HUDEP-2 (cell line): ENCODE results near the gene ZNF536.
"Not testable (repeated sequence)": the region's sequence is repeated elsewhere in the genome, so short reads cannot be mapped to it uniquely, and the experiment has no call there.

ENCODE experiments used
- DNase-seq, 76 experiments: peaks; one replicate each; lab custom pipeline; 2025; ENCODE audit not compliant: unreplicated experiment in 76 of 76; lab: John Stamatoyannopoulos, UW

The ZNF536 gene

DNA sequence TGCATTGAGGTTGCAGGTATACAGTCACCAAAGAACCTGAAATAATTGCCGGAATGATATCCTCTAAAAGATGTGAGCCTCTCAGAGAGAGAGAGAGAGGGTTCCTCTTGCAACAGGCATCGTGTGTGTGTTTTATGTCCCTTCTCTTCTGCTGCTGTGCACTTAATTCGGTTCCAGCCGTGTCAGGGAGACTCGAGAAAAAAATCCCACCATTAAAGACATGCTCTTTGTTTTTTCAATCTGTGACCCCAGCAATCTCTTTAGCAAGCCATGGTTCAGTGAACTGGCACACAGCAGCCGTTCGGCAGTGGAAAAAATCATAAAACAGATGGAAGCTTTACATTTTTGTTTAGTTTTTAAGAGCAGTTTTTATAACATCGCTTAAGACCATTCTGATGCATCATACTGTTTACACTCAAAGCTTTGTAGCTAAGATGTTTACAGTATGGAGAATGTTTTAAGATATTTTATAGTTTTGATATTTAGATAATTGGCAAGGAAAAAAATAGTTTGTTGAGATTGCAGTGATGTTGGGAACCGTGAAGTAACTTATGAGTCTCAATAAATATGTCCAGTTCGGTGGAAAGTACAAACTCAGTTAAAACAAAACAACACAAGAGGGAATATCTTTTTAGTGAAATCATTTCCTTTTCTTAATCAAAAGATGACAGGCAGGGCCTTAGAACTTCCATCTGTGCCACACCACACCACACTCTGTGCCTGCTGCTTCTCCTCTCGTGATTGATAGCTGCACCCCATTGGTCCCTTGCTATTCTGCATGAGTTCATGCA lies 31.2 kb upstream of the ZNF536 start:
- DNase-seq: no peak

DNA sequence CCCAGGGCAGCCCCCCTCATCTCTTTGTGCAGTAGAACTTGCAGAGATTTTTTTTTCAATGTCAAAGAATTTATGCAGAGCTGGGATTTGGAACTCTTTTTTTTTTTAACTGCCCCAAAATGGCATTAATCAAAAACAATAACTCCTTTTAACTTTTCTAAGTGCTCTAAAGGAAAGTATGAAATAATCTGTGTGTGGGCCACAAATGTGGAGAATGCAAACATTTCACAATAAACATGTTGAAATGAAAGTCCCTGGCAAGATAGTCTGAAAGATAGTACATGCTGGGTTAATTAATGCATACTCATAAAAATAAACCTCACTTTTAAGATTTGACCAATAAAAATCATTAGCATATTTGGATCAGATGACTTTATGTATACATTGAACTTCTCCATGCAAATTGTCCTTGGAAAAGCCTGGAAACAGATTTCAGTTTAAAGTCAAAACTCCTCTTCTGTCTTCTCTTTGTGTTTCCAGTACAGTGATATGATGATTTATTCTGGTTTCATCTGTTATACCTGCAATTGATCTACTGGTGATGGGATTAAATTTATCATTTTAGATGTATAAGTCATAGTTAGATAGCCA lies 30.5 kb upstream of the ZNF536 start:
- no peak for DNase-seq

GRCh38 chr19:30342901-30343300 lies 29.3 kb upstream of the ZNF536 start:
- no peak for DNase-seq

DNA sequence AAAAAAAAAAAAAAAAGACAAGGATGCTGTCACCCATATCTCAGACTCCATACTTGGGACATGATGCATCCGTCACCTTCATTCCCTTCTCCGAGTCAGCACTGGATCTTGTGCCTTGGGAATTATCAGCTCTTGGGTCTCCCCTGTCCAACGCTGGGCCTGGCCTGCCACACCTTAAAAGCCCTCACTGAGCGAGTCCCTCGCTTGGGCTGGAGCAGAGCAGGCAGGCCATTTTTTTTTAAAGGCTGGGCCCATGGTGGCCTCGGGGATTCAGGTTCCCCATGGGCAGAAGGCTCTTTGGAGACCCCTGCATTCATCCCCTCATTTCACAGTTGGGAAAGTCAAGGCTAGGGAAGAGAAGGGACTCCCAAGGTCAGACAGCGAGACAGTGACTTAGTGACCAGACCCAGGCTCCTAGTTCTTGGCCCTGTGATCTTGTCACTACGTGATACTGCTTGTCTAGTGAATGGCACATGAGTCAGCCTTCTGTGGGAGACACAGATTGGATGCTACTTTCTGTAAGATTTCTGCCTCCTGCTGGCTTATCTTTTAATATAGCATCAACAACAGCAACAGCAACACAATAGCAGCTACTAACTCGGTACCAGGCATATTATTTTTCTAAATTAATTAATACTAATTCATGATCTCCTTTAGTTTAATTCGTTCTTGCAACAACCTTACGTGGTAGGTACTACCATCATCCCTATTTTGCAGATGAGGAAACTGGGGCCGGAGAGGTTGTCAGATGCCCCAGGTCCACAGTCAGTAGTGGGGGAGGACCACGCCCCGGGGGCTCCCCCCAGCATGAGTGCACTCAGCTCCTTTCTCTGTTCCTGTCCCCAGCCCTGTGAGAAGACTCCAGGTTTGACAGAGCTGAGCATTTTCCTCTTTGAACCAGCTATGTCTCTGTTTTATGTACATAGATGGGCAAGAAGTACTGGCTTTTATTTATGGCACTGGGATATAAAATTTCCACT lies 27.4 kb upstream of the ZNF536 start:
- DNase-seq: no peak

DNA sequence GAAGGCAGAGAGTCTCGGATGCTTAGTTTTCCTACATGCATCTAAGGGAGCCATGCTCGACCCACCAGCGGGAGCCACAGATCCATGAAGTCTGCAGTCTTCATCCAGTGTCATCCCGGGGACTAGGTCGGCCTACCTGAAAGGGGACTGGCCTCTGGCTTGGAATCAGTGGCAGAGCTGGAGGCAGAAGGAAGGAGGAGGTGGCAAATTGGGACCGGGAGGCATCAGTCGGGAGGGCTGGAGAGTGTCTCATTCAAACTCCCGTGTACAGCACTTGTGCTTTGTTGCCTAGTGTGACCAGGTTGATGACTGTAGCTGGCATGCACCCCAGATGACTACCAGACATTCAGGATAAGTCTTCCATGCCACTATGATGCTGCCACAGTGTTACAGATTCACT lies 26.5 kb upstream of the ZNF536 start:
- DNase-seq: no peak

DNA sequence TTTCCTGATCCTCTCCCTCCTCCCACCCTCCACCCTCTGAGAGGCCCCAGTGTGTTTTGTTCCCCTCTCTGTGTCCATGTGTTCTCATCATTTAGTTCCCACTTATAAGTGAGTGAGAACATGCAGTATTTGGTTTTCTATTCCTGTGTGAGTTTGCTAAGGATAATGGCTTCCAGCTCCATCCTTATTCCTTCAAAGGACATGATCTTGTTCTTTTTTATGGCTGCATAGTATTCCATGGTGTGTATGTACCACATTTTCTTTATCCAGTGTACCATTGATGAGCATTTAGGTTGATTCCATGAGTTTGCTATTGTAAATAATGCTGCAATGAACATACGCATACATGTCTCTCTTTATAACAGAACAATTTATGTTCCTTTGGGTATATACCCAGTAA lies 25.7 kb upstream of the ZNF536 start:
- DNase-seq: not testable (repeated sequence)

DNA sequence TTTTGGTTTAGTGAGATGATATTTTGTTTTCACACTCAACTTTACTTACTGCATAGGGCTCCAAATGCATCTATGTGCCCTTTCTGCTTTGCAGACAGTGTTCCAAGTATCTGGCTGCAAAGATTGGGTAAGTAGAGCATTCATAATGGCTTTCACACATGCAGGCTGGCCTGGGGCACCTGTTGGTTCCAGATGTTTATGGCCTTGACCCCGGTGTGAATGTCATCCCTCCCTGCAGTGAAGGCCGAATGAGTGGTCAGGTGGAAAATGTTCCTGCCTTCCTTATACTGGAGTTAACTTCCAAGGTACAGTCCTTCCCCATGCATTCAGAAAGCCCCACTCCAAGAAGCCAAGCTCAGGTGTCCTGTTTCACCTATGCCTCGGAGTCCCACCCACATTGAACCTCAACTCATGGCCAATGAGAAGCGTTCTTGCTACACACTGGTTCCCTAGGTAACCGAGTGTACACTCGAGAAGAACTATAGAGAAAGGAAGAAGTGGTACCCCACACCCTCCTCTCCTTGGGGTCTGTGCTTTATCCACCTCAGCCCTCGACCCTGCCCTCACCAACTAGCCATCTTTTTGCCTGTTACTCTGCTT lies 23.0 kb upstream of the ZNF536 start:
- DNase-seq: no peak

- DNase-seq: no peak
Observed at GRCh38 chr19:30350692-30351663, 21.2 kb upstream of the ZNF536 start.

GRCh38 chr19:30351774-30352173 lies 20.4 kb upstream of the ZNF536 start:
- no peak for DNase-seq

GRCh38 chr19:30353394-30353945 lies 18.7 kb upstream of the ZNF536 start:
- no peak for DNase-seq

- DNase-seq: no peak
Observed at GRCh38 chr19:30355586-30355985, 16.6 kb upstream of the ZNF536 start.

GRCh38 chr19:30356951-30357579 lies 15.1 kb upstream of the ZNF536 start:
- DNase-seq: no peak

- no peak for DNase-seq
Observed at GRCh38 chr19:30357580-30357954, 14.6 kb upstream of the ZNF536 start.

- DNase-seq: no peak
Observed at GRCh38 chr19:30358319-30358718, 13.9 kb upstream of the ZNF536 start.

DNA sequence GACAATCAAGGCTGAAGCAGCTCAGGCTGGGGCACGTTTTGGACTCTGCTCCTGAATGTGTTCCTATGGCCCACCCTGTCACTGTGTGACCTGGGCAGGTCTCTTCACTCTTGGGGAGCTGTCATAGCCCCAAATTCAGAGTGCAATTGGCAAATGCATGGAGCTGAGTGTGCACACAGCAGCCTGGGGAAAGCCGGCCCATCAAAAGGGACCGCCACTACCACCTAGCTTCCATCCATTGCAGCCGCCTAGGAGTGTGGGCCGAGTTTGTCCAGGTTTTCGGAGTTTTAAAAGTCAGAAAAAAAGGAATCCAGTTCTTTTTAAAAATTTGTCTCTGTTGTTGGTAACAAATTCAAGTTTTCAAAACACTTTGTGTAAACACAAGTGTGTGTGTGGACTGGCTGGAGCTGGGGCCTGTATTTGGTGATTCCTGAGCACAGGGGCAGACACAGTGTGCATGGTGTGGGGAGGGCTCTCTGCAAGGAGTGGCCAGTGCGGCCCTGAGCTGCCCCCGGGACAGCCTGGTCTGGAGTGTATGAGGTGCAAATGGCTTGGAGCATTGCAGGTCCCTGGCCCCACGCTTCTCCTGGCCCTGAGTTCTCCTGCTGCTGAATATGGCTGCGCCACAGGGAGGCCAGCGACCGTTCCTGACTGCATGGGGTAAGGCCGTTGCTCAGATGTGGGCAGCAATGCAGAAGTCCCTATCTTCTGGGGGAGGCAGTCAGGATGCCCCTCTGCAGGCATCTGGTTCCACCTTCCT lies 13.2 kb upstream of the ZNF536 start:
- no peak for DNase-seq

DNA sequence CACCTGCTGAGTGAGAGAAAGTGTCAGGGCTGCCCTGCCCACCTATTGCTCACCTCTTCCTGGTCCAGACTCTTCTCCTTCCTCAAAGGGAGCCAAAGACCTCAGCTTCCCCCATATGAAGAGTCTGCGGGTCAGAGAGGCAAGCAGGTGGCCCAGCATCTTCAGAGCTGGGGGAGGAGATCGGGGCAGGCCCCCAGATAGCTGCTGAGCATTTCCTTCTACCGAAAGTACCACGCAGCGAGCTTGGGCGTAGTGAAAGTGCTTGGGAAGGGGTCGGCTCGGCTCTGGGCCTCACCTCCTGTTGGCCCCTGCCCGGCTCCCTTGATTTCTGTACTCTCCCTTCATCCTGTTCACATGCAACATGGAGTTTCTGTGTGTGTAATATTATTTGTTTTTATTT lies 12.2 kb upstream of the ZNF536 start:
- no peak for DNase-seq

GRCh38 chr19:30360376-30361106 lies 11.6 kb upstream of the ZNF536 start:
- DNase-seq: no peak

DNA sequence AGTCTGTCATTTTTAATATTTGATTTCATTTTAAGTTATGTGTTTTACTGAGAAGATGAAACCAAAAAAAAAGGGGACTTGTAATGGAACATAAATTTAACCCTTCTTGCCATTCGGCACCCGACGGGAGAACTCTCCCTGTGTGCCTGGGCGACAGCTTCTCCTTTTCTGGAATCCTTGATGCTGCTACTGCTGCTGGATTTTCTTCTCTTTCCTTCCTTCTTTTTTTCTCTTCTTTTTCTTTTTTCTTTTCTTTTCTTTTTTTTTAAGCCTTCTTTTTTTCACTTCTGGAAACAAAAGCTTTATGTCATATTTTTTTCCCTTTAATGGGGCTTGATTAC lies 11.1 kb upstream of the ZNF536 start:
- DNase-seq: no peak
